Kidney tubule cell (primary cell): ENCODE measurements around the gene LYZL4.

Source experiments
- DNase-seq: peaks from one replicate; pipeline ENCODE4 v3.0.0-alpha.2; 2018; ENCODE audit warnings: low spot score

LYZL4 gene

DNA sequence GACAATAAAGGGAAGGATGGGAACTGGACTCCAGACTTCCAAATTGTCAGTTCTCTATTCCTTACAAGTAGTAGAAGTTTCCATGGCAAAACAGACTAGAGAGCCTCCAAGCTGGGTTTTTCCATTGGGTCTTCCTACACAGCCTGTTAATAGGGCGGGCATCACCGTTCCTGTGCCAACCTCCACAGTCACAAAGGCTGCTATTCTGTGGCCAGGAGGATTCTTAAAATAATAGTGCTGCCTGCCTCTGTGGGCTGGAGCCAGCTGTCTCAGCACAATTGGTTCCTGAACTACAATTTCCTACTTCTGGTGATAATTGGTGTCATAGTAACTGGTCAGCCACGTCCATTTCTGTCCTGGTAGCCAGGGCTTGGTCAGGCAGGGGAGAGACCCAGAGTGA is 38.6 kb downstream of the LYZL4 start:
- DNase-seq = no peak

DNA sequence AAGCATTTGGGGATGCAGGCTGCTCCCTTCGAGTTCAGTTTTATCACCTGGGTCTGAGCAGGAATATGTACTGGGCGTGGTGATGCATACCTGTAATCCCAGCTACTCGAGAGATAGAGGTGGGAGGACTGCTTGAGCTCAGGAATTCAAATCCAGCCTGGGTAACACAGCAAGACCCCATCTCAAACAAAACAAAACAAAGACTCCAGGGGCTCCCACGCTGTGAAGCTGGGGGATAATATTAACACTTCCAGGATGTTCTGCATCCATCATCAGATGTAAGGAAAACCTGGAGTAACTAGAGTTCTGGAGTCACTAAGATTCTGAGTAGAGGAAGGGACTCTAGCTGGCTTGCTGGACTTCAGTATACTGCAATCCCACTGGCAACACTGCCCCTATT is 40.6 kb downstream of the LYZL4 start:
- no peak for DNase-seq

DNA sequence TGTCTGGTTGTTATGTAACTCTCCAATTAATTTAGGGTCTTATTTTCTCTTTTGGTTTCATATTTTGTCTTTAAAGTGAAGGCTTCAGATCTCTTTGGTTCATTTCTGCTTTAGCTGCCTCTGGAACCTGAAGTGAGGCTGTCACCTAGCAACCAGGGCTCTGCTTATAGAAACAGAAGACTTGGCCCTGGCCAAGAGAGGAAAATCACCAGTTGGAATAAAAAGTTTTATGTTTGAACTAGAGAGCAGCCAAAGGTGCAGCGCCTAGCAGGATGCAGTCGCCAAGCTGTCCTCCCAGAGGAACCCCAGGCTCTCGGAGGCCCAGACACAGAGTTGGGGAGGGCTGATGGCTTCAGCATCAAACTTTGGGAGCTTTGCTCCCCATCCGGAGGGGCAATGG is 41.1 kb downstream of the LYZL4 start:
- DNase-seq = no peak

DNA sequence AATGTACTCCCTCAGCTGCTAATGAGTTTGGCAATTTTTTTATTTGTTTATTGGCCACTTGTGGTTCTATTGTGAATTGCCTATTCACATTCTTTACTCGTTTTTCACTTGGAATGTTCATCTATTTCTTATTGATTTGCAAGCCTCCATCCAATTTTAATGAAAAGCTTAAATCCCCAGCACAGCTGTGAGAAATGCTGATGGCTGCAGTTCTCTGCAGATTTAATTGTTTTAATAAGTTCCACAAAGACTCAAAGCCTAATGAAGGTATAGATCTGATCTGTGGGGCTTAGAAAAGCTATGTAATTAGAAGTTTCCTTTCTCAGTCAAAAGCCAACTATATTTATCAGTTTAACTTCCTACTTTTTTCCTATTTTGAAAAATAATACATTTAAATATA is 41.5 kb downstream of the LYZL4 start:
- DNase-seq = no peak

DNA sequence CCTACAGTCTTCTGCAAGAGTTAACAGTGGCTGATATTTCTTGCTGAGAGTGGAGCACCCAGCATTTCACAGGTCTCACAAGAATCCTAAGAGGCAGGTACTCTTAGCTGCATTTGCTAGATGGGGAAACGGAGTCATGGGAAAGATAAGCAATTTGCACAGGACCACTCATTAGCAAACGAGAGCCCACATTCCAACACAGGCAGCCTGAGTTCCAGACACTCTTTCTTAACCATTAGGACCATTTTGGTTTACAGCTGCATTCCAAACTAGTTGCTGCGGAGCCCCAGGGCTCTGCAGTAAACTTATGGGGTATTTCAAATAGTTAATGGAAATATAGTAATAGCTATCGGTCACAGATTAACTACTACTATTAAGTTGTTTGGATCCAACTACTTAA is 42.5 kb downstream of the LYZL4 start:
- DNase-seq = no peak

DNA sequence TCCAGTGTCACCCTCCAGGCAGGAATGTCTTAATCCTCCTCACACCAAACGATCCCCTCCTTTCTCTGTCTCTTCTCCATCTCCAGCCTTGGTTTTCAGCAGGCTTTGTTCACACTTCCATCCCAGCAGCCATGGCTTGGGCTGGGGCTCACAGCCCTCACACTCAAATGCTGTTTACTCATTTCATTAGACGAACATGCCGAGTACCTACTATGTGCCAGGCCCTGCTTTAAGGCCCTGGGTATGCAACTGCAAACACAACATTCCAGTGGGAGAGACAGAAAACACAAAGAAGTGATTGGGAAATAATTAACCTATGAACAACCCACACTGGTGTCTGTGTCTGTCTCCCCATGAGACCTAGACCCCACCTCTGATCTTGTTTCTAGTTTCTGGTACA is 43.9 kb downstream of the LYZL4 start:
- DNase-seq = no peak

DNA sequence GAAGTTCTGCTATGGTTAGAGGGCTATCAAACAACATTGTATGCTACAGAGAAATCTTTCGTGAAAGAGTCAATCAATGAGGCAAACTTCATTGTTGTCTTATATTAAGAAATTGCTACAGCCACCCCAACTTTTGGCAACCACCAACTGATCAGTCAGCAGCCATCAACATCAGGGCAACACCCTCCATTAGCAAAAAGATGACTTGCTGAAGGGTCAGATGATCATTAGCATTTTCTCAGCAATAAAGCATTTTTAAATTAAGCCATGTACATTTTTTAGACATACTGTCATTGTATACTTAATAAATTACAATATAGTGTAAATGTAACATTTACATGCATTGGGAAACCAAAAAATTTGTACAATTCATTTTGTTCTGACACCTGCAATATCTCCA is 53.1 kb downstream of the LYZL4 start:
- no peak for DNase-seq

DNA sequence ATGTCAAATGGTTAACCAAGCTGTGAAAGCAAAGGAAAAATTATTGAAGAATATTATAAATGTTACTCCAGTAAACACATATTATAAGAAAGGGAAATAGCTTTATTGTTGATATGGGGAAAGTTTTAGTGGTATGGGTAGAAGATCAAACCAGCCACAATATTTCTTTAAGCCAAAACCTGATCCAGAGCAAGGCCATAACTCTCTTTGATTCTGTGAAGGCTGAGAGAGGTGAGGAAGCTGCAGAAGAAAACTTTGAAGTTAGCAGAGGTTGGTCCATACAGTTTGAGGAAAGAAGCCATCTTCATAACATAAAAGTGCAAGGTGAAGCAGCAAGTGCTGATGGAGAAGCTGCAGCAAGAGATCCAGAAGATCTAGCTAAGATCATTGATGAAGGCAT is 54.8 kb downstream of the LYZL4 start:
- no peak for DNase-seq

DNA sequence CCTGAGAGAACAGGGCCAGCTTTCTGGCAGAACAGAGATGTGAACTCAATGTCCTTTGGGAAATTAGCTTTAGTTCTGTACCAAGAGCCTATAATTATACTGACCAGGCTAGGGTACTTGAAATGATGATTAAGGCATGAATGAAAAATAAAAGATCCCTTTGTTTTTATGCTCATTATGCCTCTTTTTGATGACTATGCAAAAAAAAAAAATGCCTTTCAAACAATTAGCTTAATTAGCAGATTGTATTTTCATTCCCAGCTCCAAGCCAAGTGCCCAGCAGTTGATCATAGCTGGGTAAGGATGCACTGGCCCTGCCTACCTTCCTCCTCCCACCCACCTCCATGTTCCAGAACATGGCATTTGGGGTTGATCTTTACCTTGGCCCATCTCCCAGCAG is 56.8 kb downstream of the LYZL4 start:
- DNase-seq = no peak

DNA sequence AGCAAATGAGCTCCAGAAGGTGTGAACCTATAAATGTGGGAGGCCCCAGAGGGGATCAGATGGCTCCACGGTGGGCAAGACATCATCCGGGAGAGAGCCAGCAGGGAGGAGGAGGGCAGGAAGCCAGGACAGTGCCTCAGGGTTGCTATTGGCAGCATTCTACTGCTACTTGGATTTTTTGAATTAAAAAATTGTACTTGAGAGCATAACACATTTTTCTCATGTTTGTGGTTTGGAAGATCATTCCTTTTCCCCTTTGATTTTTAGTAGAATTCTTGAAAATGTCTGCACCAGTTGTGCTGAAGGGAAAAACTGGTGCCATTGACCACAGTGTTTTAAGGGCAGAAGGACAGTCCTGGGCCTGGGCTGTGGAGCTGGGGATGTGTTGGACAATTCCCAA is 59.2 kb downstream of the LYZL4 start:
- DNase-seq = no peak

DNA sequence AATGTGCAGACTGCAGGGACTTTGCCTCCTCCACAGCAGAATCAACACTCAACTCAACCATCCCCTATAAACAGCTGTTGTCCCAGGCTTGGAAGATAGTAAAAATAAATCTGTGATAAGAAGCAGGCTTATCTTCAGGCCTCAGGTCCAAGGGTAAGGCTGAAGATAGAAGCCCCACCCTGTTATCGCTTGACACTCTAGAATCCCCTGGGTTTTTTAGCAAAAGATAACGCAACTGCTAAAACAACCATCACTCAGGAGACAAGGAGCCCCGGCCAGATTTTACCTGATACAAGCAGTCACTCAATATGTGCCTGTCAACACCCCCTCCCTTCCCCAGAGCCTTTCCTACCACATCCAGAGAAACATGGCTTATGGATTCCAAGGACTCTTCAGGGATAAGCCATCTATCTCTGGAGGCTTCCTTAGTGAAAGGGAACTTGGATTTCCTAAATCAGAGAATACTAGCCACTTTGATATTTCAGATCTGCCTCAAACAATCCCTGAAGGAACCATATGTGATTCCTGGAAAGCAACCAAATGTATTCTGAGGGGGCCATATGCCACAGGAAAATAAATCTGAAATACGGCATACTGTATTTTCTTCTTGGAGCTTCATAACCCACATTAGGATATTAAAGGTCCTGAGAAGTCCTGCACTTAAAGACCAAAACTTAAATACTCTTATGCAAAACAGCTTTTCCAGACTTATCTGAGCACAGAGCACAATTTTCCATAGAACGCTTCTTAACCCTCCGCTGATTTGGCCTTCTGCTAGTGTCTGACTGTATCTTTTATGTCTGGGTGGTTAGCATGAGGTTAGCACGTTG is 60.4 kb downstream of the LYZL4 start:
- DNase-seq = no peak

DNA sequence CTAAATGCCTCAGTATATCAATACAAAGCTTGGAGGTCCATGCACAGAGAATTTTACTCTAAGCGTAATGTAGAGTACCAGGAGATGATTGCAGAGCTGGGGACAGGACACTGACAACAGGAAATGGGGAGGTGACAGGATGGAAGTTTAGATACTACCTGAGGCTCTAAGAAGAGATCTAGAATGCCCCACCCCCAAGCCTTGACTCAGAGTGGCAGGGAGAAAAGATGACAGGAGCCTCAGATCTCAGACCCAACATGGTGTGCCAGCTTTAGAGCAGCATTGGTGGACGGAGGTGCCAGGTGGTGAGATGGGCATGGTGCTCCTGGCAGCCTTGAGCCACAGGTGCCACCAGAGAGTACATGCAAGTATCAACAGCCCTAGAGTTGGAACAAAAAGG is 62.5 kb downstream of the LYZL4 start:
- DNase-seq = no peak
